Measurements from ENCODE around the gene MCC. TPM values are rescaled to one million over a fixed set of nuclear protein-coding genes. Genes with fewer than 3 reads are reported as not detected.
"Not testable (repeated sequence)": the region's sequence is repeated elsewhere in the genome, so short reads cannot be mapped to it uniquely, and the experiment has no call there.

Gene MCC
- total and polyA plus RNA-seq, 2 donors (not counting 1 experiment from before 2014, with no cell fraction given), result 3.2 to 41.3 TPM

GRCh38 chr5:113075019-113075418, 413.2 kb downstream of the MCC start:
- Histone ChIP-seq H3K27me3 (ENCODE audit: control insufficient read depth, insufficient read depth, low read length) (no peaks in the 10 kb centered on the region), H3K4me2 (ENCODE audit: extremely low read depth, insufficient read depth, low read length) (no peak overlapping the region), H3K27ac (ENCODE audit: insufficient read depth, low read length) (no peak overlapping the region), H4K20me1 (ENCODE audit: control insufficient read depth, extremely low read depth, insufficient read depth, low read length) (no peaks in the 10 kb centered on the region), H3K9me3 (ENCODE audit: control insufficient read depth, insufficient read depth, low read depth, low read length) (no peaks in the 10 kb centered on the region), H2AFZ (ENCODE audit: low read length) (no peak overlapping the region), H3K4me3 (replicated peaks in 1 of 4; ENCODE audit: control extremely low read depth in 1 of 4, insufficient read depth in 1 of 4, low read depth in 3 of 4, low read length in 4 of 4) (no peak overlapping the region), H3K9ac (ENCODE audit: insufficient read depth, low read length) (no peak overlapping the region), H3K4me1 (ENCODE audit: control insufficient read depth, extremely low read depth, insufficient read depth, low read length) (no peaks in the 10 kb centered on the region), H3K36me3 (ENCODE audit: control insufficient read depth, insufficient read depth, low read length) (no peaks in the 10 kb centered on the region), H3K79me2 (ENCODE audit: control insufficient read depth, insufficient read depth, low read length) (no peaks in the 10 kb centered on the region)
- DNase-seq (ENCODE audit: low read depth in 2 of 2), result no peak
- TF ChIP-seq CTCF (conservative IDR thresholded peaks at IDR 0.05 in 1 of 2, IDR thresholded peaks at IDR 0.05 in 1 of 2; ENCODE audit: low read depth in 1 of 2, low read length in 2 of 2), result no peak
- TF ChIP-seq EZH2 (IDR thresholded peaks at IDR 0.05; ENCODE audit: low read length, missing control alignments), result no peak

DNA sequence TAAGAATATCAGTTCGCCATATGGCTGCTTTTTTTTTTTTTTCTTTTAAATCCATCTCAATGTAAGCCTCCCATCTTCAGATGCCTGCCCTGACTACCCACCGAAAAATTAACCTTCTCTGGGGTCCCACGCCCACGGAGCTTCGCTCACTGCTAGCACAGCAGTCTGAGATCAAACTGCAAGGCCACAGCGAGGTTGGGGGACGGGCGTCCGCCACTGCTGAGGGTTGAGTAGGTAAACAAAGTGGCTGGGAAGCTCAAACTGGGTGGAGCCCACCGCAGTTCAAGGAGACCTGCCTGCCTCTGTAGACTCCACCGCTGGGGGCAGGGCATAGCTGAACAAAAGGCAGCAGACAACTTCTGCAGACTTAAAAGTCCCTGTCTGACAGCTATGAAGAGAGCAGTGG, 414.6 kb downstream of the MCC start:
- not testable (repeated sequence) for DNase-seq (ENCODE audit: low read depth in 2 of 2); H3K4me3 ChIP-seq (replicated peaks in 1 of 4; ENCODE audit: control extremely low read depth in 1 of 4, insufficient read depth in 1 of 4, low read depth in 3 of 4, low read length in 4 of 4); H2AFZ ChIP-seq (ENCODE audit: low read length)

DNA sequence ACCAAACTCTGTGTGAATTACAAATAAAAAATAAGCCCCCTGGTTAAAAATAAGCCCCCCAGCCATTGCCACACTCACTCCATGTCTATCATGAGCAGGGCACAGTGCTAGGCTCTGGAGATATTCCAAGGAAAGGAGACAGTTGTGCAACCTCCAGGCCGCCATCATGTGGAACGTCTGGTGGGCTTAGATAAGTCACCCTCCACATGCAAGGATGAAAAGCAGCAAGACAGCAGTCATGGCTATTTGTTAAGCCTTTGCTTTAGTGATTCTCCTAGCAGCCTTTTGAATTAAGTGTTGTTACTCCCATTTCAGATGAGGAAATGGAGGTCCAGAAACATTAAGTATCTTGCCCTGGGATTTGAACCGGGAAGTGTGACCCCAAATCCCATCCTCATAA, 416.9 kb downstream of the MCC start:
- Histone ChIP-seq H3K4me3 (replicated peaks in 1 of 4; ENCODE audit: control extremely low read depth in 1 of 4, insufficient read depth in 1 of 4, low read depth in 3 of 4, low read length in 4 of 4) (no peak overlapping the region), H3K4me2 (ENCODE audit: extremely low read depth, insufficient read depth, low read length) (no peak overlapping the region), H3K79me2 (ENCODE audit: control insufficient read depth, insufficient read depth, low read length) (no peaks in the 10 kb centered on the region), H3K9me3 (ENCODE audit: control insufficient read depth, insufficient read depth, low read depth, low read length) (no peaks in the 10 kb centered on the region), H3K36me3 (ENCODE audit: control insufficient read depth, insufficient read depth, low read length) (no peaks in the 10 kb centered on the region), H3K9ac (ENCODE audit: insufficient read depth, low read length) (no peak overlapping the region), H4K20me1 (ENCODE audit: control insufficient read depth, extremely low read depth, insufficient read depth, low read length) (no peaks in the 10 kb centered on the region), H3K4me1 (ENCODE audit: control insufficient read depth, extremely low read depth, insufficient read depth, low read length) (peaks cover 5% of the 10 kb centered on the region), H3K27ac (ENCODE audit: insufficient read depth, low read length) (no peak overlapping the region), H2AFZ (ENCODE audit: low read length) (no peak overlapping the region), H3K27me3 (ENCODE audit: control insufficient read depth, insufficient read depth, low read length) (no peaks in the 10 kb centered on the region)
- TF ChIP-seq CTCF (conservative IDR thresholded peaks at IDR 0.05 in 1 of 2, IDR thresholded peaks at IDR 0.05 in 1 of 2; ENCODE audit: low read depth in 1 of 2, low read length in 2 of 2) (no peak), EZH2 (IDR thresholded peaks at IDR 0.05; ENCODE audit: low read length, missing control alignments) (no peak)
- DNase-seq (ENCODE audit: low read depth in 2 of 2), result no peak

More for the DNA sequence above, 414.6 kb downstream of the MCC start:
- H3K27ac ChIP-seq (ENCODE audit: insufficient read depth, low read length); H3K36me3 ChIP-seq (ENCODE audit: control insufficient read depth, insufficient read depth, low read length); H3K9me3 ChIP-seq (ENCODE audit: control insufficient read depth, insufficient read depth, low read depth, low read length); H3K9ac ChIP-seq (ENCODE audit: insufficient read depth, low read length); H3K79me2 ChIP-seq (ENCODE audit: control insufficient read depth, insufficient read depth, low read length); H3K4me2 ChIP-seq (ENCODE audit: extremely low read depth, insufficient read depth, low read length); H3K27me3 ChIP-seq (ENCODE audit: control insufficient read depth, insufficient read depth, low read length); H4K20me1 ChIP-seq (ENCODE audit: control insufficient read depth, extremely low read depth, insufficient read depth, low read length); H3K4me1 ChIP-seq (ENCODE audit: control insufficient read depth, extremely low read depth, insufficient read depth, low read length): not testable (repeated sequence)
